GM12891 (cell line): ENCODE measurements around the gene CCDC152.

Source experiments
- PAX5 ChIP-seq: IDR thresholded peaks from 2 replicates; pipeline ENCODE4 v1.6.1; 2011; ENCODE audit warnings: low read length, moderate library complexity, mild to moderate bottlenecking; ENCODE audit not compliant: insufficient read depth, severe bottlenecking
- POLR2A ChIP-seq: IDR thresholded peaks from 2 replicates; pipeline ENCODE4 v1.6.1; 2011; ENCODE audit warnings: low read depth, low read length, control low read depth
- POLR2AphosphoS5 ChIP-seq: IDR thresholded peaks from 2 replicates; pipeline ENCODE4 v1.6.1; 2011; ENCODE audit warnings: low read depth, low read length, control low read depth
- POU2F2 ChIP-seq: IDR thresholded peaks from 2 replicates; pipeline ENCODE4 v1.6.1; 2011; ENCODE audit warnings: low read depth, mild to moderate bottlenecking, control low read depth, low read length, moderate library complexity
- SPI1 ChIP-seq: IDR thresholded peaks from 2 replicates; pipeline ENCODE4 v1.6.1; 2011; ENCODE audit warnings: low read depth, low read length, control low read depth
- TAF1 ChIP-seq: IDR thresholded peaks from 2 replicates; pipeline ENCODE4 v1.6.1; 2011; ENCODE audit warnings: low read depth, low read length, control low read depth

GRCh38 chr5:42749020-42749419 is 7.6 kb upstream of the CCDC152 start:
- TF ChIP-seq POU2F2 (no peak), POLR2AphosphoS5 (no peak), POLR2A (no peak), TAF1 (no peak), PAX5 (no peak), SPI1 (no peak)
